Transverse colon (tissue), 4 donors: ENCODE measurements around the gene LRP1B. TPM values are rescaled to one million over a fixed set of nuclear protein-coding genes. Genes with fewer than 3 reads are reported as not detected.

Source experiments
- DNase-seq: peaks from one replicate; pipeline ENCODE4 v3.0.0-alpha.2; 2019
- H3K27ac ChIP-seq, 4 donors: fragments of 200-600 bp; sonication (generic); 2 replicates each; pipeline ENCODE4 v1.5.1; 2016 to 2018; ENCODE audit warnings: inconsistent platforms in 4 of 4
- H3K27me3 ChIP-seq: fragments of 200-600 bp; sonication (generic); 2 replicates; pipeline ENCODE4 v1.5.1; 2017; ENCODE audit warnings: inconsistent platforms
- H3K36me3 ChIP-seq, 4 donors: fragments of 200-600 bp; sonication (generic); 2 replicates each; pipeline ENCODE4 v1.5.1; 2017 to 2019; ENCODE audit warnings: inconsistent platforms in 4 of 4
- H3K4me1 ChIP-seq, 4 donors: fragments of 200-600 bp; sonication (generic); 2 replicates each; pipeline ENCODE4 v1.5.1; 2017 to 2020; ENCODE audit warnings: inconsistent platforms in 4 of 4
- H3K4me3 ChIP-seq, 4 donors: fragments of 200-600 bp; sonication (generic); 1 replicate in 1 of 4; 2 replicates in 3 of 4; pipeline versions ENCODE4 v1.5.1 to v1.6.1; 2017 to 2019; ENCODE audit warnings: inconsistent platforms in 4 of 4
- H3K9me3 ChIP-seq, 2 donors: fragments of 200-600 bp; sonication (generic); 2 replicates each; pipeline ENCODE4 v1.5.1; 2017 to 2019; ENCODE audit warnings: inconsistent platforms in 2 of 2
- EP300 ChIP-seq: sonication (generic); formaldehyde crosslinking; IDR thresholded peaks from one replicate; pipeline ENCODE4 v1.6.1; 2017; ENCODE audit warnings: antibody characterized with exemption, low read depth
- POLR2A ChIP-seq: fragments of 450-650 bp; IDR thresholded peaks from one replicate; pipeline ENCODE4 v1.6.1; 2016; ENCODE audit warnings: antibody characterized with exemption, mild to moderate bottlenecking, moderate library complexity
- POLR2AphosphoS5 ChIP-seq, 3 donors: sonication (generic); formaldehyde crosslinking; IDR thresholded peaks; one replicate each; pipeline ENCODE4 v1.6.1; 2016; ENCODE audit warnings: antibody characterized with exemption in 3 of 3
- WGBS, 2 donors: methylation state at CpG; one replicate each; pipeline ENCODE4 v1.1.5; 2018; ENCODE audit warnings: low coverage in 1 of 2; 5-methylcytosine and 5-hydroxymethylcytosine counted together
- in situ Hi-C, 4 donors: fragments of 200-750 bp; cut with MboI; loops; one replicate each; pipeline versions ENCODE4 v1.15.0 to v1.15.1; 2017; ENCODE audit warnings: low sequenced_read_pairs in 3 of 4, low pct_ligation_motif_present in 1 of 4, low pct_unique_long_range_greater_than_20kb in 1 of 4
- intact Hi-C: fragments of 100-400 bp; cut with DNase I; formaldehyde crosslinking; loops from one replicate; pipeline ENCODE4 v1.15.1; 2023; ENCODE audit warnings: low total_unique reads
- total RNA-seq, 4 donors: library from RNA; depleted of rRNA; stranded (reverse); fragments of >200 nt; gene quantifications; one replicate each; pipeline ENCODE4 v1.1.0, GENCODE V29; 2016
- TF ChIP-seq, protein P1 (sequence below), 5 experiments: fragments of 200-600 bp in 3 of 5; fragments of 450-650 bp in 2 of 5; sonication (generic) in 3 of 5; IDR thresholded peaks; 1 replicate in 2 of 5; 2 replicates in 3 of 5; pipeline ENCODE4 v1.5.1; 2016 to 2017; ENCODE audit warnings: antibody characterized with exemption in 5 of 5, inconsistent platforms in 3 of 5, mild to moderate bottlenecking in 2 of 5, moderate library complexity in 1 of 5

The LRP1B gene
- total RNA-seq, 4 donors from 2014 or later = 0.48 to 5.4 (median 0.82) TPM; not detected in 1

- no peaks in the 10 kb centered on the region for H3K4me1 ChIP-seq
- no peak overlapping the region for H3K4me3 ChIP-seq
- H3K27ac ChIP-seq = no peak overlapping the region
- no peaks in the 10 kb centered on the region for H3K9me3 ChIP-seq
- no peaks in the 10 kb centered on the region for H3K27me3 ChIP-seq
- intact Hi-C loops = no loop called here
- no peaks in the 10 kb centered on the region for H3K36me3 ChIP-seq
- no peak for DNase-seq
- in situ Hi-C loops = no loop called here
- no peak for TF ChIP-seq EP300
- TF ChIP-seq POLR2A = no peak
- no peak for TF ChIP-seq POLR2AphosphoS5 (IDR thresholded peaks at IDR 0.05)
- TF ChIP-seq, protein P1, sequence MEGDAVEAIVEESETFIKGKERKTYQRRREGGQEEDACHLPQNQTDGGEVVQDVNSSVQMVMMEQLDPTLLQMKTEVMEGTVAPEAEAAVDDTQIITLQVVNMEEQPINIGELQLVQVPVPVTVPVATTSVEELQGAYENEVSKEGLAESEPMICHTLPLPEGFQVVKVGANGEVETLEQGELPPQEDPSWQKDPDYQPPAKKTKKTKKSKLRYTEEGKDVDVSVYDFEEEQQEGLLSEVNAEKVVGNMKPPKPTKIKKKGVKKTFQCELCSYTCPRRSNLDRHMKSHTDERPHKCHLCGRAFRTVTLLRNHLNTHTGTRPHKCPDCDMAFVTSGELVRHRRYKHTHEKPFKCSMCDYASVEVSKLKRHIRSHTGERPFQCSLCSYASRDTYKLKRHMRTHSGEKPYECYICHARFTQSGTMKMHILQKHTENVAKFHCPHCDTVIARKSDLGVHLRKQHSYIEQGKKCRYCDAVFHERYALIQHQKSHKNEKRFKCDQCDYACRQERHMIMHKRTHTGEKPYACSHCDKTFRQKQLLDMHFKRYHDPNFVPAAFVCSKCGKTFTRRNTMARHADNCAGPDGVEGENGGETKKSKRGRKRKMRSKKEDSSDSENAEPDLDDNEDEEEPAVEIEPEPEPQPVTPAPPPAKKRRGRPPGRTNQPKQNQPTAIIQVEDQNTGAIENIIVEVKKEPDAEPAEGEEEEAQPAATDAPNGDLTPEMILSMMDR (IDR thresholded peaks at IDR 0.05) = no peak
- 76 to 86% methylated on average over 3 of the region's 3 CpGs for WGBS, 2 donors
Measured at GRCh38 chr2:140801311-140801710, 1329.5 kb downstream of the LRP1B start.

DNA sequence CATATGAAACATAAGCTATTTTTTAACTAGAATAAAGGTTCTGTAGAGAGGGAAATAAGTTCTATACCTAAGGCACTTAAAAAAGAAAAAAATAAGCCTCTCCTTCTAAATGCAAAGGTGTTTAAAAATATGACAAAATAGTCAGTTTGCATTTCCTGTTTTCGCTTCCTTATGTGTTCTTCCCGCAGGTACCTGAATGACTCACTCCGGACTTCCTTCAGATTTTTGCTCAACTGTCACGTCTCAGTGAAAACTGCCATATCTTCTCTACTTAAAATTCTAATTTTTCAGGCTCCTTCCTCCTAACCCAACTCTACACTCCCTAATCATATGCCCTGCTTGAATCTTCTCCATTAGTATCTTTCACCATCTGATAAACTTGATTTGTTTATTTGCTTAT is 1333.1 kb downstream of the LRP1B start:
- H3K36me3 ChIP-seq = no peaks in the 10 kb centered on the region
- intact Hi-C loops = no loop called here
- H3K9me3 ChIP-seq = no peaks in the 10 kb centered on the region
- no peaks in the 10 kb centered on the region for H3K4me1 ChIP-seq
- TF ChIP-seq EP300 (no peak), POLR2A (no peak), POLR2AphosphoS5 (IDR thresholded peaks at IDR 0.05) (no peak)
- TF ChIP-seq, protein P1 (IDR thresholded peaks at IDR 0.05) = no peak
- DNase-seq = no peak
- no peak overlapping the region for H3K4me3 ChIP-seq
- no peaks in the 10 kb centered on the region for H3K27me3 ChIP-seq
- no peak overlapping the region for H3K27ac ChIP-seq
- WGBS, 2 donors = 60 to 75% methylated on average over 4 of the region's 4 CpGs
- in situ Hi-C loops = no loop called here

DNA sequence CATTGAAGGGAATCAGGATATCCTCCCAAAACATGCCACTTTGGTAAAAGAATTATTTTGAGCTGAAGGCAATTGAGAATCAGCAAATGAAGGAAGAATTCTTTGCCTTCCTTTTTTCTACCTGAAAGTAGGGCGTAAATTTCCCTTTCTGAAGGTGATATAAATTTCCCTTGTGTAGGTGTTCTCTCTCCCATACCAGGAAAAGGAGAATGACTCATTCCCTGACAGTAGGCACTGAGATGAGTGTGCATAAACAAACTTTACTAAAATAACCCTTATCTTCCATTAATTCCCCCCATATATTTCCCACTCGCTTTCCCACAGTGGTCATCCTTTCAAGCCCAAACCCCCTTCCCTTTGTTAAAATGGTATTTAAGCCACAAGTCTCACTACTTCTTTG is 1339.0 kb downstream of the LRP1B start:
- TF ChIP-seq, protein P1 (IDR thresholded peaks at IDR 0.05) = no peak
- no peak for TF ChIP-seq POLR2AphosphoS5 (IDR thresholded peaks at IDR 0.05)
- TF ChIP-seq POLR2A = no peak
- TF ChIP-seq EP300 = no peak
- Histone ChIP-seq H3K27me3 (no peaks in the 10 kb centered on the region), H3K27ac (no peak overlapping the region), H3K4me3 (no peak overlapping the region), H3K4me1 (no peaks in the 10 kb centered on the region), H3K36me3 (no peaks in the 10 kb centered on the region), H3K9me3 (no peaks in the 10 kb centered on the region)
- 80 to 86% methylated on average over 2 of the region's 2 CpGs for WGBS, 2 donors
- in situ Hi-C loops = no loop called here
- no peak for DNase-seq
- intact Hi-C loops = no loop called here

DNA sequence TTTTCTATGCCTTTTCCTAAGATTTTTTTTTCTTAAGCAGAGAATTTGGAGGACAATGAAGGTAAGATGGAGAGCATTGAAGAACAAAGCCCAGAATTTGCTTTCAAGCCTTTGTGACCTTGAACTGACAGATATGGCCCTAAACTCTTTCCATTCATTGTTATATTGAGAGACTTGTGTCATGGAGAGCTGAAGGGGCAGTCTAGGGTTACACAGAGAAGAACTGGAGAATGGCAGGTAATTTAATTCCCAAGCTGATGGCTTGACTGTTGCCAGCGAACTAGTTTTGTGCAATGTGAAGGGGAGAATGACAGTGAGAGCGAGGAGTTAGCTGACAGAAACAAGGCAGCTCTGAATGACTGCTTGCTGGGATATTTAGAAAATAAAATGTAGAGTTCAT is 1344.2 kb downstream of the LRP1B start:
- no peak for TF ChIP-seq EP300
- TF ChIP-seq POLR2AphosphoS5 (IDR thresholded peaks at IDR 0.05) = no peak
- in situ Hi-C loops (no loop called here), intact Hi-C loops (no loop called here)
- DNase-seq = no peak
- H3K4me1 ChIP-seq = no peaks in the 10 kb centered on the region
- no peaks in the 10 kb centered on the region for H3K36me3 ChIP-seq
- no peak overlapping the region for H3K4me3 ChIP-seq
- H3K9me3 ChIP-seq = no peaks in the 10 kb centered on the region
- H3K27me3 ChIP-seq = no peaks in the 10 kb centered on the region
- WGBS, 2 donors = 69 to 72% methylated on average over 2 of the region's 2 CpGs
- H3K27ac ChIP-seq = no peak overlapping the region

DNA sequence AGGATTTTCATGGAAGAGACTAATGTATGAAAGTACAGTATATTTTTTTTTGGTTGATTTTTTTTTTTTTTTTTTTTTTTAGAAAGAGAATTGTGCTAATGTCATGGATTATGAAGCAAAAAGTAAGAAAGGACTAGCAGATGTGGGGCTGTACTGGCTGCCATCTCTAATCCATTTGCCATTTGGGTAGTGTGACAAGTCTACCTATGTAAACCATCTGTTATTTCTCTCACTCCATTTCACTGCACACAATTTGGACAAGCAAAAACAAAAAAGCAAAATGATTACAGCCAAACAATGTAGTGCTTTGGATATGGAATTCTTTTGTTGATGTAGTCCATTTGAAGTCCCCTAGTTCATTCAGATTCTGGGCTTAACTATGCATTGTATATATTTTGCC is 1355.4 kb downstream of the LRP1B start:
- intact Hi-C loops = no loop called here
- no peaks in the 10 kb centered on the region for H3K9me3 ChIP-seq
- no peak overlapping the region for H3K27ac ChIP-seq
- H3K4me3 ChIP-seq = no peak overlapping the region
- in situ Hi-C loops = no loop called here
- no peaks in the 10 kb centered on the region for H3K4me1 ChIP-seq
- no peaks in the 10 kb centered on the region for H3K36me3 ChIP-seq
- H3K27me3 ChIP-seq = no peaks in the 10 kb centered on the region
- DNase-seq = no peak
- no peak for TF ChIP-seq POLR2A
- no peak for TF ChIP-seq POLR2AphosphoS5 (IDR thresholded peaks at IDR 0.05)
- TF ChIP-seq, protein P1 (IDR thresholded peaks at IDR 0.05) = no peak
- no peak for TF ChIP-seq EP300
